HG03558 (cell line): ENCODE results near the gene TIRAP.
"Not testable (repeated sequence)": the region's sequence is repeated elsewhere in the genome, so short reads cannot be mapped to it uniquely, and the experiment has no call there.

Experiments used
- ATAC-seq: cut with Tn5 transposase; IDR thresholded peaks from one replicate; pipeline ENCODE4 v1.9.1; 2021; ENCODE audit warnings: moderate number of reproducible peaks; ENCODE audit not compliant: unreplicated experiment; ENCODE audit errors: extremely low read depth

TIRAP gene

DNA sequence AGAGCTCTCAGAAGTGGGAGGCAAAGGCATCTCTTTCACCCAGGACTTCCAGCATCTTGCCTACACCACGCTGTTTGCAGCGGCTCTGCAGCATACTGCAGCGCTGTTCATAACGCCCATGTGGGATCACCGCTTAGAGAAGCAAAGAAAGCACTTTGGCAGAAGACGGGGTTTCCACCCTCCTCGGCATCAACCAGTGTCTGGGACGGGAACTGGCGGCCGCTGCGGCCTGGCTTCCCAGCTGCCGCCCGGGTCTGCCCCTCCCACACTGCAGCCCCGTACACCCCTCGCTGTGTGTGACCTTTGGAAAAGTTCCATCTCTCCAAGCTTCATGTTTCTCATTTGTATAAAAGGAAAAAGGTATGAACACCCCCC is 545 bp upstream of the TIRAP start:
- no peak for ATAC-seq

DNA sequence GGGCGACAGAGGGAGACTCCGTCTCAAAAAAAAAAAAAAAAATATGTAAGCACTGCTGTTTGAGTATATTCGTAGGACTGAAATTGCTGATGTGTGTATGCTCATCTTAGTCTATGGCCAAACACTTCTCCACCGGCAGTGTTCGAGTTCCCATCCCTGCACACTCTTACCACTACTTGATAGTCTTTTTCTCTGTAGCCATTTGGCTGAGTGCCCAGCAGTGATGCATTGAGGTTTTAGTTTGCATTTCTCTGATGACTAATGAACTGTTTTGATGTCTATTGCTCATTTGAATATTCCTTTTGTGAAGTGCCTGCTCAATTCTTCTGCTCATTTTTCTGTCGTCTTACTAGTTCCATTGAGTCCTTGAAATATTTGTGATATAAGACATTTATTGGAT is 1.9 kb downstream of the TIRAP start:
- peak; percentile 59 for ATAC-seq

DNA sequence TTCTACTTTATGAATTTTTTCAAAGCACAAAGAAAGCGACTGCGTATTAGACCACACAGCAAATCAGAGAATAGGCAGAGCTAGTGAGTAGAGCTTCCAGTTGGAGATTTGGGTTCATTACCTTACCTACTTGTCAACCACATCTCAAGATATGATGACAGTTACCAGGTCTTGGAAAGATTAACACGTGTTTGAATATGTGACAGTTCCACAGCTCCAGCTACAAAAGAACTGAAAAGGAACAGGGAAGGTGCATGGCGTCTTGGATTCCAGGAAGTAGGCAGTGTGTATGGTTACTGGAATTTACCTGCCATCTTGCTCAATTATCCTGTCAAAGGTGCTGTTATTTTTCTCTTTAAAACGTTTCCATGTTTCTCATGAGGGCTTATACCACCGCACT is 5.3 kb downstream of the TIRAP start:
- ATAC-seq, result no peak

DNA sequence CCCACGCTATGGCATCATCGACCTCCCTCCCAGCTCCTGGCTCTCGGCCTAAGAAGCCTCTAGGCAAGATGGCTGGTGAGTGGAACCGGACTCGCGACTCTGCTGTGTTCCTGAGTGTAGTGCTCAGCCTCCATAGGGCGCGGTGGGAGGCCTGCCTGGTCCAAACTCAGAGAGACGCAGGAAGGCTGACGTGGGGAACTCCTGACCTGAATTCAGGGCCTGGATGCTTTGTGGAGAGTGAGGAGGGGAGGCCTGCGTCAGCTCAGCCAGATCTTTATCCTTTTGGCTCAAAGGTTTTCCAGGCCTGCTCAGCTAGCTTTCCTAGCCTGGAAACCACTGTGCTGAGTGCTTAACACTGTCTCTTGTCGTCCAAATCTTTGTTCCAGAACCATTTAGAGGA is 8.0 kb downstream of the TIRAP start:
- no peak for ATAC-seq

DNA sequence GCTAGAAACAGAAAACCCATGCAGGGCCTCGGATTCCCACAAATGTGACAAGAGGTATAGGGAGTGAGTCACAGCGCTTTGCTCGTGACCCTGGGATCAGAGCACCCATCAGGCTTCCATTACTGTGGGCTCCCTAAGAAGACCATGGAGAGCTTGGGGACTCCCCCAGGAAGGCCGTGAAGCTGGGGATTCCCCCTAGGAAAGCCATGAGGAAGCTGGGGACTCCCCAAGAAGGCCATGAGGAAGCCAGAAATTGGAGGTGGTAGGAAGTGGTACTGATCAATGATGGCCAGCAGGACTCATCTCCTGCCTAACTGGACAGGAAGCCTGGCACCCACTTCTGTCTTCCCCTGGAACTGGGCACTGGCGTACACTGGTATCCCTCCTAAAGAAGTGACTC is 10.8 kb downstream of the TIRAP start:
- no peak for ATAC-seq

DNA sequence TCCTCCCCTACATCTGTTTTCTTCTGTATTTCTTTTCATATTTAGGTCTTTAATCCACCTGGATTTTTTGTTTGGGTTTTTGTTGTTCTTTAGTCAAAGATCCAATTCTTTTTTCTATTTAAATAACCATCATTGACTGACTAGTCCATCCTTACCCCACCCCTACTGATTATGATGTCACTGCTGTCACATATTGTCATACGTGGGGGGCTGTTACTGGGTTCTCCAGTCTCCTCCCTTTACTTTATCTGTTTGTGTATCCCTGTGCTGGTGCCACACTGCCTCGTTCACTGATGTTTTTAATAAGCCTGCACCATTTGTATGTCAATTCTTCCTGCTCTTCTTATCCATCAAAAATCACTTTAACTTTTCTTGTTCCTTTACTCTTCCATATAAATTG is 14.1 kb downstream of the TIRAP start:
- ATAC-seq, result no peak

DNA sequence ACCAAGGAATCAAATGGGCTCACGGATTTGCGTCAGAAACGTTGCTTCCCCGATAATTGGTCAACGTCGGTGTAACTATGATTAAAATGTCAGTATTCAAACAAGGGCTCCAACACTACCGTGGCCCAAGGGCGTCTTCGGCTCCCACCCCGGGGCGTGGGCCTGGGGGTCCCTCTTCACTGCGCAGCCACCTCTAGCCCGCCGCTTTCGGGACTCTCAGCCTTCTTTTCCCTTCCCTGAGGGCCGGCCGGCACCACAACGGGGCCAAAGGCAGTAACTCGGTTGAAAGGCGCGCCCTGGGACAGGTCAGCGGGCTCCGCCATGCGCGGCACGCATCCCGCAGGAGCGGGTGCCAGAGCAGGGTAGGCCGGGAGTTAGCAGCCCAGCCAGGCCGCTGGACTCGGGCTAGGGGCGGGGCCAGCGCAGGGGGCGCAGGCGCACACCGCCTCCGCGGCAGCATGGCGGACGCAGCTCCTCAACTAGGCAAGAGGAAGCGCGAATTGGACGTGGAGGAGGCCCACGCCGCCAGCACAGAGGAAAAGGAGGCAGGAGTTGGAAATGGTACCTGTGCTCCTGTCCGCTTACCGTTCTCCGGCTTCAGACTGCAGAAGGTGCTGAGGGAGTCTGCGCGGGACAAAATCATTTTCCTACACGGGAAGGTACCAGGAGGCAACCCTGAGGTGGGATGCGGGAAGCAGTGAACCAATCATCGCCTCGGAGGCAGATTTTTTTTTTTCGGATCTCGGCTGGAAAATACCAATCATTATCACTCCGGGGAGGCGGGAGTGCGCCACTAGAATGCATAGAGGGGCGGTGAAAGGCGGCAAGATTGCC is 20.9 kb downstream of the TIRAP start, which contains the start of gene DCPS:
DCPS (plus strand) TSS at position 438 of the 834 bp plus-strand sequence; CDS start at position 459, 21 bp downstream.
- peak; percentile 65 for ATAC-seq

DNA sequence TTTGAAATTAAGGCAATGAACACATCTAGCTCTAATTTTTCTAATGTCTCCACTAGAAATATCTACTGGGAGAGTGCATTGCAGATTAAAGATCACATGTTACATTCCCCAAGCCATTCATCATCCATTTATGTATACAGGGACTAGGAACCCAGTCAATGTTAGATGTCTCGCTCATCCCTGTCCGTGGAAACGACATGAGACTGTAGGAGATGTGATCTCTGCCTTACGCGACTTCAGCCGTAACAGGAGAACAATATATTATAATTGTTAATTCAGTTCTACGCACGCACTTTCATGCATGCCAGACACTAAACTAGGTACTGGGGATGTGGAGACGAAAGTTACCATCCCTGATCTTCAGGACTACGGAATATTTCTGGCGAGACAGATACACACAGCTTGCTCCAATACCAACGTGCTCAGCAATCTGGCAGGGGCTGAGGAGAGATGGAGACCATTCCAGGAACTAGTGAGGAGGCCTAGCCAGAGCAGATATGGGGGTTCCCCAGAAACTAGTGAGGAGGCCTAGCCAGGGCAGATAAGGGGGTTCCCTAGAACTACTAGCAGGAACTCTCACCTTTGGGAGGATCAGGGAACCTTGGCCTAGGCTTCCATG is 21.7 kb downstream of the TIRAP start:
- ATAC-seq, result no peak

DNA sequence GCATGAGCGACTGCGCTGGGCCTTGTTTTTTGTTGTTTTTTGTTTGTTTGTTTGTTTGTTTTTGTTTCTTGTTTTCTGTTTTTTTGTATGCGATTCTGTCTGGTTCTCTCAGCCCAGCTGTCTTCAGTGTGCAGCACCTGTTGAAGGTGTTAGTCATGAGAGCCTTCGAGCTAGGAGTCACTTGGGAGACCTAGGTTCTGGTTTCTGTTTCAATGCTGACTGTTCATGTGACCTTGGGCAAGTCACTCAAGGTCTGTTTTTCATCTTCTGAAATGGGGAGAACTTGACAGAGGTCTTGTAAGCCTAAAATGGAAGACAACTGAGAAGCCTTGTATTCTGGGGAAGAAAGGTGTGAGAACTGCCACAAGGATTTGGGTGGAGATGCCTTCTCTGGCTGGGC is 22.8 kb downstream of the TIRAP start:
- peak; percentile 46 for ATAC-seq

DNA sequence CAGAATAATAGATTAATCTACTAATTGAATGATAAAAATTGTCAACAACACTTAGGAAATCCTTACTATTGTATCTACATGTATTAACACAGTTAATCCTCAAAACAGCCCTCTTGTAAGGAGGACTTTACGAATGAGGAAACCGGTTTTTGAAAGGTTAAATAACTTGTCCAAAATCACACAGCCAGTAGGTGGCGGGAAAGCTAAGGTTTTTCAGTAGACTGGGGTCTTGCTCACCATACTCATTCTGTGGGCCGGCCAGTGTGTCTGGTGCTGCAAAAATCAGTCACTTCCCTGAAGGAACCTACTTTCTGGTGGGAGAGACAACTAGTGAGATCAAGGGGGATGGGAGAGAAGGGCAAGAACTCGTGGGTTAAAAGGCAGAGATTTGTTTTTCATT is 24.8 kb downstream of the TIRAP start:
- ATAC-seq, result no peak

DNA sequence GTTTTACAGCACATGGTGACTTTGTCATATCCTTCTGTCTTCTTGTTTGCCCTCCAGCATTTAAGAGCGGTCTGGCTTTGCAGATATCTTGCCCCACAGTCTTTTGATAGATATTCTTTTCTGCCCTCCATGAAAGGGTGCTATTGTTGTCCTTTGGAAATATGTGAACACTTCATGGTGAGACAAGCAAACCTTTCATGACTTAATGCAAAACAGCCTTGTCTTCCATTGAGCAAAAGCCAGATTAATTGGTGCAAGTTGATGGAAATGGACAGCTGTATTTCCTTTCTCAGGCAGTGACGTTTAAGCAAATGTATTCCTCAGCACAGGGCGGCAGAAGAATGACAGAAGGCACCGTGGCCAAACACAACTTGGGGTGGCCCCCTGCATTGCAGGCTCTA is 25.4 kb downstream of the TIRAP start:
- no peak for ATAC-seq

DNA sequence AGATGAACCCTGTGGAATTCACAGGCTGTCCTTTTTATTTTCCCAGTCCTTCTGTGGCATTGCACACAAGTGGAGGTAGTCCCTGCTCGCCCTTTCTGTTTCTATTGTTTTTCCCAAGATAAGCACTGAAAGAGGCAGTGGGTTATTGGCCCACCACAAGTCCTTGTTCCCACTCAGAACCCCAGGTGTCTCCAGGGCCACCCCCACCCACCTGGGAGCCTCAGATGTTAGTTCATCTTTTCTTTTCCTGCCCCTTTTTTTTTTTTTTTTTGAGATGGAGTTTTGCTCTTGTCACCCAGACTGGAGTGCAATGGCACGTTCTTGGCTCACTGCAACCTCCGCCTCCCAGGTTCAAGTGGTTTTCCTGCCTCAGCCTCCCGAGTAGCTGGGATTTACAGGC is 25.9 kb downstream of the TIRAP start:
- ATAC-seq, result not testable (repeated sequence)

DNA sequence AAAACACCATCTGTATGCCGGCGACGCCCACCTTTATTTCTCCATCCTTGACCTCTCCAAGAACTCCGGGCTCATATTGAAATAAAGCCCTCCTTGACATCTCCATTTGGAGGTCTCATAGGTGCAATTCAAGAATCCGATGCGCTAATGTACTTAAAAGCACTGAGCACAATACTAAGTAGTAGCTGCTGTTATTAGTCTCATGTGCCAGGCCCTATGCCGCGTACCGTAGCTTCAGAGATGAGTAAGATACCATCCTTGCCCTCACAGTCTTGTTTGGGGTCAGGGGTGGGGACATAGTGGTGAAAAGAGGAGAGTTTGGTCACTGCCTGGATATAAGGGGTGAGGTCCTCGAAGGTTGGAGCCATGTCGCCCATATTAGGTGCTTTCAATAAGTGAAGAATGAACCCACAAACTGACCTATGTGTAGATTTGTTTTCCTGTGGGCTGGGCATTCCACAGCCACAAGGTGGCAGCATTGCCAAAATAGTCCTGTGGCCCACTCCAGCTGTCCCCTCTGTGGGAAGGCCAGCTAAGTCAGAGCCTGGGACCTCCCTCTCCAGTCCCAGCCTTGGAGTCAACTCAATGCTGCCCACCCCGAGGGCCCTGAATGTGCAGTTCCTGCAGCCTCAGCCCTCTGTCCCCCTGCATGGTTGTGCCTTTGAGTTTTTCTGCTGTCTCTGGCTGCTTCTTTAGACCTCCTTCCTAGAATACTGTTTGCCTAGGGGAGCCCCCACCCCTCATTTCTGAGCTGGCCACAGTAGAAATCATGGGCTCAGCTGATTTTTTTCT is 27.5 kb downstream of the TIRAP start:
- ATAC-seq, result peak; percentile 24

DNA sequence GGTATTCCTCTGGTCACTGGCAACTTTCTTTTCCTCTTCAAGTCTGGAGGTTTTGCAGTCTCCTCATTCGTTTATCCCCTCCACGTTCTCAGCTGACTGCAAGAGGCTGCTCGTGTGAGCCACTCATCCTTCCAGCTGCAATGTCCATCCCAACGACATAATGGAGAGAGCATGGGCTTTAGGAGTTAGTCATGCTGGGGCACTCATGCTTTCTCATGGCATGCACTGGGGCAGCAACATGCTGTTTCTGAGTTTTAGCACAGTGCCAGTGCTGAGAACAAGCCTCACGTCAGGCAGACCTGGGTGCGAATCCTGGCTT is 28.1 kb downstream of the TIRAP start:
- no peak for ATAC-seq

DNA sequence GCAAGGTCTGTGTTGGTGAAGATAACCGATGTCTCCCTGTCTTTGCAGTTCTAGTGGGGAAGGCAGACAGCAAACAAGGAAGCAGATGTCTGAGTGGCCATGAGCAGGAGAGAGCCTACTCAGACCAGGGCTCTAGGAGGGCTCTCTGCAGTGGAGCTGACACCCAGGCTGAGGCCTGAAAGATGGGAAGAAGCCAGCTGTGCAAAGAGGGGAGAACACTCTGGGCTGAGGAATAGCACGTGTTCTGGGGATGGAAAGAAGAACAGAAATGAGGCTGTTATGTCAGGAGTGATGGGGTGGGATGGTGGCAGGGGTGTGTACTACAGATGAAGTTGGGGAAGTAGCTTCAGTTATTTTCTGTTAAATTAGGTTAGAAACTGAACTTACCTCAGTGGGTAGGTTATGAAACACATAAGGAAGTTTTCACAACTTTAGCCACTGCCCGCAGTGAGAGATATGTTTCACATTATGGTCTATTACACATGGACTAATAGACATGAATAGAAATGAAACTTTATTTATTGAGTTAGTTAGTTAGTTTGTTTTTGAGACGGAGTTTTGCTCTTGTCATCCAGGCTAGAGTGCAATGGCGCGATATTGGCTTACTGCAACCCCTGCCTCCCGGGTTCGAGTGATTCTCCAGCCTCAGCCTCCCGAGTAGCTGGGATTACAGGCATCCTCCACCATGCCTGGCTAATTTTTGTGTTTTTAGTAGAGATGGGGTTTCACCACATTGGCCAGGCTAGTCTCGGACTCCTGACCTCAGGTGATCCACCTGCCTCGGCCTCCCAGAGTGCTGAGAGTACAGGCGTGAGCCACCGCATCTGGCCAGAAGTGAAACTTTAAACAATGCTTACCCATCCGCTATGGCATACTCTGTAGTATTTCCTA is 28.8 kb downstream of the TIRAP start:
- ATAC-seq, result peak; percentile 73

DNA sequence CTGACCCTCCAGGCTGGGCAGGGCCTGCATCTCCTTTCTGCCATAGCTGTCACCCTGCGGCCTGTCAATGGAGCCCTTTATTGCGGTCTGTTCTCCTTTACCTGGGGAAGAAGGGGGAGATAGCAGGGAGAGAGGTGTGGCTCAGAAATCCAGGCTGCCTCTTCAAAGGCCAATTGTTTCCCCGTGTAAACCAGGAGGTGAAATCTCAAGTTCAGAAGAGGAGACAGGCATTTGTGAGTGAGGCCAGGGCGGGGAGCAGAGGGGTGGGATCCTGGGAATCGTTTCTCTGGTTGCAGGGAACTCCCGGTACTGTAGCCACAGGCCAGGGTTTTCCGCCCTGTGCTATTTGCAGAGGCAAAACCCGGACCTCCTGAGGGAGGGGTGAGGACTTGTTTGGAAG is 30.1 kb downstream of the TIRAP start:
- ATAC-seq, result no peak

DNA sequence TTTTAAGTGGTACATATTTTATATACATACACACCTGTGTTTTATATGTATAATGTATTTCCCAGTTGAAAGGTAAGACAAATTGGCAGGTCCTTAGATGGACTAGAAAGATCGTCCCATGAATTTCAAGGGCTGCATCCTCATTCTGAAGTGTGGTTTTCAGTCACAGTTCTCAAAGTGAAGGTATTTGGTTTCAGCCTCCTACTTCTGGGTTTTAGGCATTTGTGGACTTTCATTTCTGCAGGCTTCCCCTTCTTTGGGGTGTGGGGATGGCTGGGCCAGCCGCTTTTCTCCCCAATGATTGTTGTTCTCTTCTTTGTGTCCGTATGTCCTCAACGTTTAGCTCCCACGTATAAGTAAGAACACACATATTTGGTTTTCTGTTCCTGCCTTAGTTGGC is 30.9 kb downstream of the TIRAP start:
- ATAC-seq, result no peak

DNA sequence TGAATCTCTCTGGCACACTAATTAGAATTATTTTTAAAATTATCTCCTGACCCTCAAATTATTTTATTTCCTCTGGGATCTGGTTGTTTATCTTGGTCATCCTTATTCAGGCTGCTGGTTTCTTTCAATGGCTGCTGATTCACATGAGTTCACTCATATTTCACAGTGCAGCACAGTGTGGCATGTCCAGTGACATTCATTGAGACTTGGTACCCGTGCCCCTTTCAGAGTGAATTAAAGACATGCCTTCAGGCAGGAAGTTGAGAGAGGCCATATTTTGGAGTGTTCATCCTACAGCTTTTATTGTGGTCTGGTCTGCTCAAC is 34.5 kb downstream of the TIRAP start:
- no peak for ATAC-seq

DNA sequence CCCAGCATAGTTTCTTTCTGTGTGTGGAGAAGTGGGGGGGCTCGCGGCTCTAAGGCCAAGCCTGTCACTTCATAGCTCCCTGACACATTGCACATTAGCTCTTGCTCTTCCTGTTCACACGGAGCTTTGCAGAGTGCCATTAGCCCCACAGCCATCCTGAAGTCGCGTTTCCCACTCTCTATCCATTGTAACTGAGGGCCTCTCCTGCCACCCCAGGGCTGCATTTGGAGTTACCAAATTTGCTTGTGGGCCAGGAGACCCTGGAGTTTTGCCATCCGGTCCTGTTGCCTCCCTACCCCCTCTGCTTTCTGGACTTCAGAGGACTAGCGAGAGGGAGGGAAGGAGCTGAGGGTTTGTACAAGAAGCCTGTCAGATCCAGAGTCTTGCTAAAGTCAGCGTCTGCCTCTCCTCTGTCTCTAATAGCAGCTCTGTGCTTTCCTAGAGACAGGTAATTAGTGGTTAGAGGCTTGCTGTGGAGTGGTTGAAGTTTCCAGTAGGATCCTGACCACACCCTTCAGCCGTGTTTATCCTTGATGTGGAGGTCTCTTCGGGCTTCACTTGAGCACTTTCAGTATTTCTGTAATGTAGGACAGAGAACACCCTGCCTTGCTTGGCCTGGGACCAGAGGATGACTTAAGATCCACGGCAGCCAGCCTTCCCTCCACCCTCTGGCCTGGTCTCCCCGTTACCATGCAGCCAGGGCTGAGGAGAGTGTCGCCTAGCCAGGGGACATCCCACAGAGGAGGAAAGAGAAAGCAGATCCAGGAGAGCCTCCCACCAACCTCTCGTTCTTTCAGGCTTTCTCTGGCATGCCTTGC is 35.1 kb downstream of the TIRAP start:
- no peak for ATAC-seq
